ENCODE measurements around the gene SLC27A1.
A peak's percentile ranks its signal among the peaks of the same experiment; 100 is the strongest.
"Not testable (repeated sequence)": the region's sequence is repeated elsewhere in the genome, so short reads cannot be mapped to it uniquely, and the experiment has no call there.

SLC27A1 gene

GRCh38 chr19:17542042-17542441, 71.7 kb downstream of the SLC27A1 start:
- DNase-seq = no peak

- no peak for DNase-seq
Measured at GRCh38 chr19:17542793-17543582, 72.7 kb downstream of the SLC27A1 start.

GRCh38 chr19:17543986-17544385, 73.7 kb downstream of the SLC27A1 start:
- DNase-seq = no peak

GRCh38 chr19:17544418-17544817, 74.1 kb downstream of the SLC27A1 start:
- no peak for DNase-seq

- no peak for DNase-seq
Measured at GRCh38 chr19:17548145-17548544, 77.8 kb downstream of the SLC27A1 start.

- DNase-seq = no peak
Measured at GRCh38 chr19:17549085-17549740, 78.9 kb downstream of the SLC27A1 start.

- DNase-seq = no peak
Measured at GRCh38 chr19:17550076-17550667, 79.8 kb downstream of the SLC27A1 start.

- DNase-seq = not testable (repeated sequence)
Measured at GRCh38 chr19:17552735-17553134, 82.4 kb downstream of the SLC27A1 start.

GRCh38 chr19:17553256-17553655, 82.9 kb downstream of the SLC27A1 start:
- DNase-seq = peak; percentile 10

GRCh38 chr19:17554968-17555479, 84.7 kb downstream of the SLC27A1 start:
- DNase-seq = no peak

- peak; percentile 85 for DNase-seq
Measured at GRCh38 chr19:17555480-17555928, 85.2 kb downstream of the SLC27A1 start, which contains the start of gene COLGALT1. Gene COLGALT1 (plus strand): TSS chr19:17555649. CDS start chr19:17555714, 65 bp downstream.
